HAP-1 (cell line): ENCODE data around the gene CFP.
A peak's percentile ranks its signal among the peaks of the same experiment; 100 is the strongest.

Experiments used
- DNase-seq, 2 experiments: peaks; one replicate each; pipeline ENCODE4 v3.0.0-alpha.2; 2016 to 2020; ENCODE audit warnings: low spot score in 2 of 2
- H3K27me3 ChIP-seq: fragments of 250-450 bp; sonication (Bioruptor Pico); 2 replicates; pipeline ENCODE4 v1.5.1; 2020; ENCODE audit warnings: low read depth, mild to moderate bottlenecking, moderate library complexity
- H3K36me3 ChIP-seq: fragments of 250-450 bp; sonication (Bioruptor Pico); replicated peaks from 2 replicates; pipeline ENCODE4 v1.5.1; 2020; ENCODE audit warnings: mild to moderate bottlenecking
- H3K4me1 ChIP-seq: fragments of 250-450 bp; sonication (Bioruptor Pico); 2 replicates; pipeline ENCODE4 v1.5.1; 2020; ENCODE audit warnings: mild to moderate bottlenecking
- H3K4me3 ChIP-seq: fragments of 250-450 bp; sonication (Bioruptor Pico); 2 replicates; pipeline ENCODE4 v1.5.1; 2020; ENCODE audit warnings: mild to moderate bottlenecking, moderate library complexity
- H3K9me3 ChIP-seq: fragments of 250-450 bp; sonication (Bioruptor Pico); 2 replicates; pipeline ENCODE4 v1.5.1; 2020; ENCODE audit warnings: mild to moderate bottlenecking, moderate library complexity
- in situ Hi-C: fragments of 300-500 bp; cut with MboI; formaldehyde crosslinking; loops from 3 replicates; pipeline ENCODE4 v1.14.3; 2020; ENCODE audit warnings: low sequenced_read_pairs, inconsistent platforms, mixed read lengths

The CFP gene

DNA sequence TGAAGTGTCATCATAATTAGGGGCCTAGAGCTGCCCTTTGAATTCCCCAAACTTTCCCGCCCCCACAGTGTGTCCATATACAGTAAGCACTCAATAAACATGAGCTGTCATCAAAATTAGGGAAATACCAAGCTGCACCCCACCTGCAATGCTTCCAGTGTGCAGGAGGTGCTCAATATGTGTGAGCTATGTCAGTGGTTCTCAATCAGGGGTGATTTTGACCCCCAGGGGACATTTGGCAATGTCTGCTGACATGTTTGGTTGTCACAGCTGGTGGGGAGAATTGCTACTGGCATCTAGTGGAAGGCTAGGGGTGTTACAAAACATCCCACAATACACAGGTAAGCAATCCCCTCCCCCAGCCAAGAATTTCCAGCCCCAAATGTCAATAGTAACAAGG is 748 bp downstream of the CFP start:
- Histone ChIP-seq H3K36me3 (peaks cover under 1% of the 10 kb centered on the region), H3K27me3 (no peaks in the 10 kb centered on the region), H3K4me3 (no peak overlapping the region), H3K4me1 (no peaks in the 10 kb centered on the region), H3K9me3 (no peaks in the 10 kb centered on the region)
- in situ Hi-C loops = no loop called here
- DNase-seq = no peak

DNA sequence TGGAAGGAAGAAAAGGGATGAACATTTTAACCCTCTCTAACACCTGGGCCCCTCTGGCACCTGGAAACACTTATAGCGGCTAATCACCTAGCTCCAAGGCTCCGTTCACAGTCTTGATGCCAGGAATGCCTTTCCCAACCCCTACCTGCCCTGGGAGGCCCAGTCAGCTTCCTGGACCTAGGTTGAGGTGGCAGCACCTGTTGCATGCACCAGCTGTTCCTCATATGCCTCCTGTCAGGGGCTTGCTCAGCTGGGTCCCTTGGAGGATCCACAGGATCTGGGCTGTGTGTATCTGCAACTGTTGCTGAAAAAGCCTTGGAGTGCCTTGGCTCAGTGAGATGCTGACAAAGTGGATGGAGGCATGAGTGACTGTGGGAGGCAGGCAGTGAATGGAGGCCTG is 4.4 kb downstream of the CFP start:
- Histone ChIP-seq H3K4me1 (no peaks in the 10 kb centered on the region), H3K36me3 (no peaks in the 10 kb centered on the region), H3K4me3 (no peak overlapping the region), H3K27me3 (no peaks in the 10 kb centered on the region), H3K9me3 (no peaks in the 10 kb centered on the region)
- no peak for DNase-seq
- in situ Hi-C loops = no loop called here

DNA sequence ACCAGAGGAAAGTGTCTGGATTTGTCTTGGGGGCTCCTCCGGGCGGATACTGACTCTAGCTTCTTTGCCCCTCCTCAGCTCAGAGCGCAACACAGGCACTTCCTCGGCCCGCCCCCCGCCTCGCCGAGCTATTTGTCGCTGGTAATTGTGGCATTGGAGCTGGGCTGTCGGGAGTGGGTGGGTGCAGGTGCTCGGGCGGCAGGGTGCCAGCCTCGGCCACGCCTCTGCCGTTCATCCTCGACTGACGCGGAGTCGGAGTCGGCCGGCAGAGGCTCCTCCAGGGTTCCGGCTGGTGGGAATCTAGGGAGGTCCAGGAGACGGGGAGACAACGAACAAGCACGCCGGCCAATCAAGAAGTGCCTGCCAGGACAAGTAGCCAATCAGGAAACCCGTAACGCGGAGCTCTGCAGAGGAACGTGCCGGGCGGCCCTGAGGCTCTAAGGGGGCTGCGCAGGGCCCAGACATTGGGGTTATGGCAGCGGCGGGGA is 6.1 kb downstream of the CFP start:
- DNase-seq = no peak
- Histone ChIP-seq H3K4me3 (no peak overlapping the region), H3K27me3 (no peaks in the 10 kb centered on the region), H3K4me1 (no peaks in the 10 kb centered on the region), H3K9me3 (no peaks in the 10 kb centered on the region), H3K36me3 (no peaks in the 10 kb centered on the region)
- in situ Hi-C loops = no loop called here

DNA sequence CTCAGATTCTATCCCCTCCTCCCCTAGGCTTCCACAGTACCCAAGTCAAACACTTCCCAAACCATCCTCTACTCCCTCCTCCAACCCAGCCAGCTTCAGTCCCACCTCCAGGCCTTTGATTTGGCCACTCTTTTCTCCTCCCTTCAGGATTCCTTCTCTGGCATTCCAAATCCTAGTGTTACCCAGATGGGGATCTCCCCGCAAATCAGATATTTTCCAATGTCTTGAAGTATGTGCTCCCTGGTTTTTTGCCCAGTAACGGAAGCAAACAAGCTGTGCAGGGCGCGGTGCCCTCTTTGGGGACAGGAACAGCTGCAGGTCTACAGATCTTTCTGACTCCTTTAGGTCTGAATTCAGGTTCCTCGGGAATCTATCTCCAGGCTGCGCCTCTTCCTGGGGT is 7.9 kb downstream of the CFP start:
- H3K4me3 ChIP-seq = no peak overlapping the region
- DNase-seq = no peak
- in situ Hi-C loops = no loop called here
- no peaks in the 10 kb centered on the region for H3K4me1 ChIP-seq
- H3K36me3 ChIP-seq = no peaks in the 10 kb centered on the region
- H3K27me3 ChIP-seq = peaks cover 7% of the 10 kb centered on the region; the same call in 1 of the 2 replicates
- no peaks in the 10 kb centered on the region for H3K9me3 ChIP-seq

DNA sequence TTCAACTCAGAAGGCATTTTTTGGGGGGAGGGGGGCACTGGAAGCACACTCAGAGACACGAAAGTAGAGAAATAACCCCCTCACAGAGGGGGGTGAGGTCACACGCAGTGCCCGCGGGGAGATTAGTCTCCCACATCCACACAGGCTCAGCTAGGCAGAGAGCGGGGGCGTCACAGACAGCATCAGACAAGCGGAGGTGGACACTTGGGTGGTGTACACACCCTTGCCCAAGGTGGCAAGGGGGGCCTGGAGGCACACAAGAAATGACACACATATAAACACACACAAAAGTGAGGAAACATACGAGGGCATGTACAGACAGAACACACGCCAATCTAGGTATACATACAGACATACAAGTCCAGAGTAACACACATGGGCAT is 9.4 kb downstream of the CFP start:
- peaks cover 7% of the 10 kb centered on the region; the same call in 1 of the 2 replicates for H3K27me3 ChIP-seq
- H3K9me3 ChIP-seq = no peaks in the 10 kb centered on the region
- in situ Hi-C loops = no loop called here
- DNase-seq = no peak
- no peak overlapping the region for H3K4me3 ChIP-seq
- no peaks in the 10 kb centered on the region for H3K4me1 ChIP-seq
- H3K36me3 ChIP-seq = no peaks in the 10 kb centered on the region

DNA sequence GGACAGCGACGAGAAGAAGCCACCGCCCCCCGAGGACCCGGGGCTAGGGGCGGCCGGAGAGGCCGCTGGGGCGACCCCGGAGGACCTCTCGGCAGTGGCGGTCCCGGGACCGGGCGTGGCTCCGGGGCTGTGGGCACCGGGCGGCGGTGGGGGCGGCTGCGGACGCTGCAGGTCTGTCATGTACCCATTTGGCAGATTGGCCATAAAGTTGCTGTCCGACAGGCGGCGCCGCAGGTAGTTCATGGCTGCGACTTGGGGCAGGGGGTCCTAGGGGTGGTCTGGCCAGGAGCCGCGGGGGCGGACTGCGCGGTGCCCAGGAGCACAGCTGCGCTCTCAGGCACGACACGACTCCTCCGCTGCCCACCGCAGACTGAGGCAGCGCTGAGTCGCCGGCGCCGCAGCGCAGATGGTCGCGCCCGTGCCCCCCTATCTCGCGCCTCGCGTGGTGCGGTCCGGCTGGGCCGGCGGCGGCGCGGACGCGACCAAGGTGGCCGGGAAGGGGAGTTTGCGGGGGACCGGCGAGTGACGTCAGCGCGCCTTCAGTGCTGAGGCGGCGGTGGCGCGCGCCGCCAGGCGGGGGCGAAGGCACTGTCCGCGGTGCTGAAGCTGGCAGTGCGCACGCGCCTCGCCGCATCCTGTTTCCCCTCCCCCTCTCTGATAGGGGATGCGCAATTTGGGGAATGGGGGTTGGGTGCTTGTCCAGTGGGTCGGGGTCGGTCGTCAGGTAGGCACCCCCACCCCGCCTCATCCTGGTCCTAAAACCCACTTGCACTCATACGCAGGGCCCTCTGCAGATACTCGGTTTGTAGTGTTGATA is 10.0 kb downstream of the CFP start, which contains the start of gene SYN1:
Gene SYN1, minus strand, starts transcription at position 372 of the 817 bp plus-strand sequence. Its CDS starts 129 bp downstream, at position 243.
- H3K4me1 ChIP-seq = no peaks in the 10 kb centered on the region
- H3K9me3 ChIP-seq = no peaks in the 10 kb centered on the region
- peaks cover 7% of the 10 kb centered on the region; the same call in 1 of the 2 replicates for H3K27me3 ChIP-seq
- in situ Hi-C loops = no loop called here
- H3K4me3 ChIP-seq = peak within 1 kb of the TSS; percentile 28
- no peaks in the 10 kb centered on the region for H3K36me3 ChIP-seq
- DNase-seq = peak; percentile 71 to 91

DNA sequence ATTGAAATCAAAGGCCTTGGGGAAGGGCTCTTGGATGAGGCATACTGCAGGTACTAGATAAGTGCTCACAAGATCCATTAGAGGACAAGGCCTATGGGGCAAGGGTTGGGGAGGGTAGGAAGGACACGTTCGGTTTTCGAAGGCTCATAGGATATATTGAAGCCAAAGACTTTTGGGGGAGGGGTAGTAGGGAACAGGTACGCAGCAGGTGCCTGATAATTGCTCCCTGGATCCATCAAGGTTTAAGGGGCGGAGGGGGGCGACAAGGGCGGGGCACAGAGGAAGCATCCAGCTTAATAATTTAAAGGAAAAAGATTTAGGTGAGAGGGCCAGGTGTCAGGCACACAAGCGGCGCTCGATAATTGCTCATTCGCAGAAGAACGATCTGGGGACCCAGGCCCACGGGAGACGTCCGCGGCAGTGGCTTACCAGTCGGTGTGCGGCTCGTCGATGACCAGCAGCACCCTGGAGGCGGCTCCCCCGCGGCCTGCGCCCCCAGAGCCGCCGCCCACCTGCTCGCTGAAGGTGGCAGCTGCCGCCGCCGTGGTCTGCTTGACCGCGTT is 10.7 kb downstream of the CFP start:
- Histone ChIP-seq H3K36me3 (no peaks in the 10 kb centered on the region), H3K4me1 (no peaks in the 10 kb centered on the region), H3K27me3 (peaks cover 7% of the 10 kb centered on the region; the same call in 1 of the 2 replicates), H3K9me3 (no peaks in the 10 kb centered on the region), H3K4me3 (no peak overlapping the region; the same call in 1 of the 2 replicates)
- in situ Hi-C loops = no loop called here
- no peak for DNase-seq

DNA sequence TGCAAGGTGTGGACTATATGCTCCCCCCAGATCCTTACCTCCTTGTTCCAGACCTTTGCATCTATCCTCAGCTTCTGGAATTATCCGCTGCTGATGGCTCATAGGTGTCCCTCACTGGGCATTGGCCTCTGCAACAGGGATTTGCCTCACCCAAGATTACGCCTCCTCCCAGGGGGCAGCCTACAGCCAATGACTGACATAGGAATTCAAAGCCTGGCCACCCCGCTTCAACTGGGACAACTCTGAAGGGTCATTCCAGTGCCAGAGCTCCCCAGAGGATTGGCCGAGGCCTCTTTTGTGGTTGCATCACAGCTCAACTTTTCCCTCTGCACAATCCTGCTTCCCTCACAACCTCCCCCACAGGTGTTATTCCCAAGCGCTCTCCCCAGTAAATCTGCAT is 15.1 kb downstream of the CFP start:
- in situ Hi-C loops = no loop called here
- H3K36me3 ChIP-seq = no peaks in the 10 kb centered on the region
- no peaks in the 10 kb centered on the region for H3K9me3 ChIP-seq

DNA sequence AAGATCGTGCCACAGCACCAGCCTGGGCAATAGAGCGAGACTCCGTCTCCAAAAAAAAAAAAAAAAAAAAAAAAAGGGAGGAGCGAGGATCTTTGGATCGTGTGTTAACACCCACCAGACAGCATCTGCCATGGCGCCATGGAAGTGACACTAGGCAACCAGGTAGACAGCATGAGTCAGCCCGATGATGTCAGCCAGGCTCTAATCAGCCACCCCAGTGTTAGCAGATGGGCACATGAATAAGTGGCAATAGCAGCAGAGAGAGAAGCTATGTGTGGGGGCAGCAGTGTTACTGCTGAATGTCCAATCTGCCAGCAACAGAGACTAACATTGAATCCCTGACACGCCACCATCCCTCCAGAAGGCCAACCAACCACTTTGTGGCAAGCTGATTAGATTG is 16.6 kb downstream of the CFP start:
- no peaks in the 10 kb centered on the region for H3K9me3 ChIP-seq

More for the DNA sequence above, 15.1 kb downstream of the CFP start:
- Histone ChIP-seq H3K4me3 (no peak overlapping the region), H3K4me1 (no peaks in the 10 kb centered on the region), H3K27me3 (peaks cover 7% of the 10 kb centered on the region; the same call in 1 of the 2 replicates)
- no peak for DNase-seq

DNA sequence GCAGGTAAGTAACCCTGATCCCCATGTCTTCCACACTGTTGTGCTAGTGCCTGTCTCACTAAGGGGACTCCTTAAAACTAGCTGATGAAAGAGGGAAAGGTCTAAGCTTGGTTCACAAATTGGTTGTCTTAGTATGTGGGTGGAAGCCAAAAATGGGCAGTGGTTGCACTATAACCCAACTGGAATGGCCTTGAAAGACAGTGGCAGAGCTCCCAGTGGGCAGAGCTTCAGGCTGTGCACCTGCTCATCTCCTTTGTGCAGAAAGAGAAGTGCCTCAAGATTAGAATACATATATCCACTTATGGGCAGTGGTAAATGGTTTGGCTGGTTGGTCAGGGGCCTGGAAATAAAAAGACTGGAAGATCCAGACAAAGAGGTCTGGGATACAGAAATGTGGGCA is 17.3 kb downstream of the CFP start:
- peaks cover under 1% of the 10 kb centered on the region; the same call in 1 of the 2 replicates for H3K27me3 ChIP-seq
- DNase-seq = no peak

More for the DNA sequence above, 16.6 kb downstream of the CFP start:
- no peaks in the 10 kb centered on the region for H3K4me1 ChIP-seq
- no peaks in the 10 kb centered on the region for H3K36me3 ChIP-seq
- no peak overlapping the region for H3K4me3 ChIP-seq
- H3K27me3 ChIP-seq = peaks cover 7% of the 10 kb centered on the region; the same call in 1 of the 2 replicates
- in situ Hi-C loops = no loop called here
- DNase-seq = no peak

DNA sequence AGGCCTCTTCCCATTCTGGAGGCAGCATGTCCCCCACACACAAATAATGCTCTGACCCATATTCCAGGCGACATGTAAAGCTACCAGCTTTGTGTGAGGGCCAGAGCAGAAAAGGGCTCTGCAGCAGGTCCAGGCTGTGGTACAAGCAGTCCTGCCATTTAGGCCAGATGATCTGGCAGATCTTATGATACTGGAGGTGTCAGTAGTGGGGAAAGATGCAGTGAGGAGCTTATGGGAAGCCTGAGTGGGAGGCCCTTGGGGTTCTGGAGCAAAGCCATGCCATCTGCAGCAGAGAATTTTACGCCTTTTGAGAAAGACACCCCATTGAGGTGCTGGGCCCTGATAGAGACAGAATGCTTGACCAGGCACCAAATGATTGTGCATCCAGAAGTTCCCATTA is 17.8 kb downstream of the CFP start:
- DNase-seq = no peak
- in situ Hi-C loops = no loop called here
- Histone ChIP-seq H3K27me3 (no peaks in the 10 kb centered on the region), H3K36me3 (no peaks in the 10 kb centered on the region), H3K9me3 (no peaks in the 10 kb centered on the region), H3K4me3 (no peak overlapping the region), H3K4me1 (no peaks in the 10 kb centered on the region)

More for the DNA sequence above, 17.3 kb downstream of the CFP start:
- H3K9me3 ChIP-seq = no peaks in the 10 kb centered on the region
- in situ Hi-C loops = no loop called here
- H3K4me3 ChIP-seq = no peak overlapping the region
- H3K4me1 ChIP-seq = no peaks in the 10 kb centered on the region
- no peaks in the 10 kb centered on the region for H3K36me3 ChIP-seq

DNA sequence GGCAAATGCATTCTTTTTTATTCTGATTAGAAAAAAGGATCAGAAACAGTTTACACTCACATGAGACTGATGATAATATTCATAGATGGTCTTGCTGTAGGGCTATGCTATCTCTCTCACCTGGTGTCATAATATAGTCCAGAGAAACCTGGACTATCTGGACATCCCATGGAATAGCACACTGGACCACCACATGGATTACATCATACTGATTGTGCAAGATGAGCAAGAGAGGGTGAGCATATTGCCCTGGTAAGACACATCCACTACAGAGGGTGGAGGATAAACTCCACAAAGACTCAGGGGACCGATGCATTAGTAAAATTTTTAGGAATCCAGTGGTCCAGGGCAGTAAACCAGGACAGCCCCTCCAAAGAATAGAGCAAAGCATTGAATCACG is 18.2 kb downstream of the CFP start:
- in situ Hi-C loops = no loop called here
- H3K4me3 ChIP-seq = no peak overlapping the region
- H3K27me3 ChIP-seq = no peaks in the 10 kb centered on the region
- no peaks in the 10 kb centered on the region for H3K9me3 ChIP-seq
- DNase-seq = no peak
- H3K36me3 ChIP-seq = no peaks in the 10 kb centered on the region
- no peaks in the 10 kb centered on the region for H3K4me1 ChIP-seq

DNA sequence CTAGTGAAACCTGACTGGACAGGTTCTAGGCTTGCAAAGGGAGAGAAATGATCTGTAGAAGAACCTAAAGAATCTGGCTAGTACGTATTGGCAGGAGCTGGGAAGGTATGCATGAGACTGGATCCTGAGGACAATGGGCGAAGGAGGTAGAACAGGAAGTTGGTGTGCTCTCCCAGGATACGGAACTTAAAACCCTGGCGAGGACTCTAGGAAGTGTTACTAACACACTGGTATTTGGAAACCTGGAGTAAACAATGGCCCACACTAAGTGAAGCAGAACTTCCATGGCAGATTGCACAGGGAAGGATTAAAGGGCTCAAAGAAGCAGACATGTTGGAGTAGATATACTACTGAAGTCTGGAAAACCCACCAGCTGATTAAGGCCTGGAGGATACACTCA is 19.2 kb downstream of the CFP start:
- in situ Hi-C loops = no loop called here

DNA sequence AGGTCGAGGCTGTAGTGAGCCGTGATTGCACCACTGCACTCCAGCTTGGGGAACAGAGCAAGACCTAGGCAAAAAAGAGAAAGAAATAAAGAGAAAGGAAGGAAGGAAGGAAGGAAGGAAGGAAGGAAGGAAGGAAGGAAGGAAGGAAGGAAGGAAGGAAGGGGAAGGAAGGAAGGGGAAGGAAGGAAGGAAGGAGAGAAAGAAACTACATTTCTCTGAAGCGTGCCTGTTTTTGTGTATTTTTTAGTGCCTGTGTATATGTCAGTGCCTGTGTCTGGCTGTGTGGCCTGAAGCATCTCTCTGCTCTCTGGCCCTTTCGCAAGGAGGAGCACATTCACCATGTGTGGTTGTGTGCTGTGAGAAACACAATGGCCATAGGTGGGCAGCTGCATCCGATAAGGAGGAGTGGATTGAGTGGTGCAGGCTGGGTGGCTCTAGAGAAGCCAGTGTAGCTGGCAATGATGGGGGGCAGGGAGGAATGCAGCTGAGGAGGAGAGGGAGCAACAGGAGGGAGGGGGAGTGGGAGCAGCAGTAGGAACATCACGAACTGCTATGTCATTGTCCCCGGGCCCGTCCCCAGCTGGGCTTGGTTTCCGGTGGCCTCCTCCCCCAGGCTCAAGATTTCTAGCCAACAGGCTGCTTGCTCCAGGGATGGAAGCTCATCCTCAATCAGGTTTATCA is 21.5 kb downstream of the CFP start:
- DNase-seq = no peak
- Histone ChIP-seq H3K36me3 (no peaks in the 10 kb centered on the region), H3K27me3 (no peaks in the 10 kb centered on the region), H3K4me3 (no peak overlapping the region), H3K9me3 (no peaks in the 10 kb centered on the region), H3K4me1 (no peaks in the 10 kb centered on the region)
- in situ Hi-C loops = no loop called here

More for the DNA sequence above, 19.2 kb downstream of the CFP start:
- Histone ChIP-seq H3K4me3 (no peak overlapping the region), H3K9me3 (no peaks in the 10 kb centered on the region), H3K36me3 (no peaks in the 10 kb centered on the region), H3K4me1 (no peaks in the 10 kb centered on the region), H3K27me3 (no peaks in the 10 kb centered on the region)
- DNase-seq = no peak
